GM19463 (cell line): ENCODE data around the gene LRRIQ1.
A peak's percentile ranks its signal among the peaks of the same experiment; 100 is the strongest.

Experiments used
- ATAC-seq: cut with Tn5 transposase; IDR thresholded peaks from one replicate; pipeline ENCODE4 v1.9.1; 2021; ENCODE audit warnings: mild to moderate bottlenecking, moderate library complexity; ENCODE audit not compliant: unreplicated experiment

Gene LRRIQ1

GRCh38 chr12:85059594-85059993, 23.4 kb downstream of the LRRIQ1 start:
- no peak for ATAC-seq

- ATAC-seq = no peak
Measured at GRCh38 chr12:85060916-85061315, 24.8 kb downstream of the LRRIQ1 start.

GRCh38 chr12:85065837-85066482, 29.8 kb downstream of the LRRIQ1 start:
- no peak for ATAC-seq

- ATAC-seq = no peak
Measured at GRCh38 chr12:85072826-85073225, 36.7 kb downstream of the LRRIQ1 start.

GRCh38 chr12:85076688-85077430, 40.7 kb downstream of the LRRIQ1 start:
- peak; percentile 76 for ATAC-seq

GRCh38 chr12:85085066-85085465, 48.9 kb downstream of the LRRIQ1 start:
- no peak for ATAC-seq

GRCh38 chr12:85089792-85090191, 53.6 kb downstream of the LRRIQ1 start:
- no peak for ATAC-seq

GRCh38 chr12:85092814-85093370, 56.7 kb downstream of the LRRIQ1 start:
- ATAC-seq = no peak

- no peak for ATAC-seq
Measured at GRCh38 chr12:85095501-85095900, 59.4 kb downstream of the LRRIQ1 start.

- no peak for ATAC-seq
Measured at GRCh38 chr12:85130646-85131045, 94.5 kb downstream of the LRRIQ1 start.

- ATAC-seq = no peak
Measured at GRCh38 chr12:85138833-85139232, 102.7 kb downstream of the LRRIQ1 start.

- no peak for ATAC-seq
Measured at GRCh38 chr12:85147331-85147730, 111.2 kb downstream of the LRRIQ1 start.

- no peak for ATAC-seq
Measured at GRCh38 chr12:85152311-85152729, 116.2 kb downstream of the LRRIQ1 start.

GRCh38 chr12:85155791-85156190, 119.6 kb downstream of the LRRIQ1 start:
- ATAC-seq = no peak

- no peak for ATAC-seq
Measured at GRCh38 chr12:85156569-85156968, 120.4 kb downstream of the LRRIQ1 start.

- no peak for ATAC-seq
Measured at GRCh38 chr12:85157035-85157603, 121.0 kb downstream of the LRRIQ1 start.

- no peak for ATAC-seq
Measured at GRCh38 chr12:85163752-85164321, 127.7 kb downstream of the LRRIQ1 start.

GRCh38 chr12:85179680-85180270, 143.6 kb downstream of the LRRIQ1 start:
- ATAC-seq = no peak

- no peak for ATAC-seq
Measured at GRCh38 chr12:85182699-85183098, 146.5 kb downstream of the LRRIQ1 start.

GRCh38 chr12:85183855-85184254, 147.7 kb downstream of the LRRIQ1 start:
- no peak for ATAC-seq

- ATAC-seq = no peak
Measured at GRCh38 chr12:85186236-85186635, 150.1 kb downstream of the LRRIQ1 start.
